Tibial artery (tissue), 4 donors: Measurements from ENCODE around the gene HMX3.
"Not testable (repeated sequence)": the region's sequence is repeated elsewhere in the genome, so short reads cannot be mapped to it uniquely, and the experiment has no call there.

Experiments
- DNase-seq, 2 donors: peaks; one replicate each; pipeline ENCODE4 v3.0.0-alpha.2; 2019
- H3K27ac ChIP-seq, 2 donors: fragments of 200-600 bp; sonication (generic) in 1 of 2; 1 replicate in 1 of 2; 2 replicates in 1 of 2; pipeline ENCODE4 v1.5.1; 2018 to 2019; ENCODE audit warnings: mild to moderate bottlenecking in 1 of 2
- H3K27me3 ChIP-seq, 2 donors: fragments of 200-600 bp; sonication (generic) in 1 of 2; one replicate each; pipeline versions ENCODE4 v1.5.1 to v1.6.0; 2016 to 2019
- H3K36me3 ChIP-seq, 3 donors: fragments of 200-600 bp; sonication (generic) in 2 of 3; one replicate each; pipeline ENCODE4 v1.5.1; 2016 to 2019; ENCODE audit warnings: mild to moderate bottlenecking in 2 of 3
- H3K4me1 ChIP-seq, 4 donors: fragments of 200-600 bp; sonication (generic) in 2 of 4; 1 replicate in 3 of 4; 2 replicates in 1 of 4; pipeline ENCODE4 v1.5.1; 2016 to 2019
- H3K4me3 ChIP-seq, 2 donors: fragments of 200-600 bp; sonication (generic) in 1 of 2; 1 replicate in 1 of 2; 2 replicates in 1 of 2; pipeline ENCODE4 v1.5.1; 2018 to 2019; ENCODE audit warnings: mild to moderate bottlenecking in 2 of 2
- H3K9me3 ChIP-seq, 3 donors: fragments of 200-600 bp; sonication (generic) in 1 of 3; one replicate each; pipeline ENCODE4 v1.5.1; 2016 to 2019
- intact Hi-C: fragments of 100-400 bp; cut with DNase I; formaldehyde crosslinking; loops from one replicate; pipeline ENCODE4 v1.15.0; 2023; ENCODE audit warnings: low total_unique reads
- TF ChIP-seq, protein P1 (sequence below), 2 experiments: fragments of 200-600 bp in 1 of 2; fragments of 450-650 bp in 1 of 2; IDR thresholded peaks; one replicate each; pipeline ENCODE4 v1.5.1; 2017 to 2019; ENCODE audit warnings: antibody characterized with exemption in 2 of 2, mild to moderate bottlenecking in 1 of 2, moderate library complexity in 1 of 2

Gene HMX3

GRCh38 chr10:123164319-123164718 is 28.5 kb downstream of the HMX3 start:
- peaks cover 38 to 88% (median 69%) of the 10 kb centered on the region in 3 donors for H3K36me3 ChIP-seq
- intact Hi-C loops = no loop called here
- H3K4me1 ChIP-seq = no peaks in the 10 kb centered on the region
- H3K9me3 ChIP-seq = no peaks in the 10 kb centered on the region
- DNase-seq = no peak
- no peak overlapping the region for H3K4me3 ChIP-seq
- TF ChIP-seq, protein P1, sequence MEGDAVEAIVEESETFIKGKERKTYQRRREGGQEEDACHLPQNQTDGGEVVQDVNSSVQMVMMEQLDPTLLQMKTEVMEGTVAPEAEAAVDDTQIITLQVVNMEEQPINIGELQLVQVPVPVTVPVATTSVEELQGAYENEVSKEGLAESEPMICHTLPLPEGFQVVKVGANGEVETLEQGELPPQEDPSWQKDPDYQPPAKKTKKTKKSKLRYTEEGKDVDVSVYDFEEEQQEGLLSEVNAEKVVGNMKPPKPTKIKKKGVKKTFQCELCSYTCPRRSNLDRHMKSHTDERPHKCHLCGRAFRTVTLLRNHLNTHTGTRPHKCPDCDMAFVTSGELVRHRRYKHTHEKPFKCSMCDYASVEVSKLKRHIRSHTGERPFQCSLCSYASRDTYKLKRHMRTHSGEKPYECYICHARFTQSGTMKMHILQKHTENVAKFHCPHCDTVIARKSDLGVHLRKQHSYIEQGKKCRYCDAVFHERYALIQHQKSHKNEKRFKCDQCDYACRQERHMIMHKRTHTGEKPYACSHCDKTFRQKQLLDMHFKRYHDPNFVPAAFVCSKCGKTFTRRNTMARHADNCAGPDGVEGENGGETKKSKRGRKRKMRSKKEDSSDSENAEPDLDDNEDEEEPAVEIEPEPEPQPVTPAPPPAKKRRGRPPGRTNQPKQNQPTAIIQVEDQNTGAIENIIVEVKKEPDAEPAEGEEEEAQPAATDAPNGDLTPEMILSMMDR (IDR thresholded peaks at IDR 0.05) = no peak
- H3K27ac ChIP-seq = no peak overlapping the region
- no peaks in the 10 kb centered on the region for H3K27me3 ChIP-seq

GRCh38 chr10:123165445-123166072 is 29.8 kb downstream of the HMX3 start:
- no peak overlapping the region for H3K4me3 ChIP-seq
- intact Hi-C loops = no loop called here
- H3K9me3 ChIP-seq = no peaks in the 10 kb centered on the region
- H3K36me3 ChIP-seq = peaks cover 38 to 84% (median 67%) of the 10 kb centered on the region in 3 donors
- H3K27me3 ChIP-seq = no peaks in the 10 kb centered on the region
- H3K4me1 ChIP-seq = no peaks in the 10 kb centered on the region
- DNase-seq = no peak
- H3K27ac ChIP-seq = no peak overlapping the region
- TF ChIP-seq, protein P1 (IDR thresholded peaks at IDR 0.05) = no peak

GRCh38 chr10:123166618-123167017 is 30.8 kb downstream of the HMX3 start:
- H3K4me3 ChIP-seq = no peak overlapping the region
- no peaks in the 10 kb centered on the region for H3K27me3 ChIP-seq
- H3K36me3 ChIP-seq = peaks cover 38 to 76% (median 57%) of the 10 kb centered on the region in 3 donors
- no peak for DNase-seq
- intact Hi-C loops = no loop called here
- H3K9me3 ChIP-seq = no peaks in the 10 kb centered on the region
- no peaks in the 10 kb centered on the region for H3K4me1 ChIP-seq
- TF ChIP-seq, protein P1 (IDR thresholded peaks at IDR 0.05) = no peak
- H3K27ac ChIP-seq = no peak overlapping the region

DNA sequence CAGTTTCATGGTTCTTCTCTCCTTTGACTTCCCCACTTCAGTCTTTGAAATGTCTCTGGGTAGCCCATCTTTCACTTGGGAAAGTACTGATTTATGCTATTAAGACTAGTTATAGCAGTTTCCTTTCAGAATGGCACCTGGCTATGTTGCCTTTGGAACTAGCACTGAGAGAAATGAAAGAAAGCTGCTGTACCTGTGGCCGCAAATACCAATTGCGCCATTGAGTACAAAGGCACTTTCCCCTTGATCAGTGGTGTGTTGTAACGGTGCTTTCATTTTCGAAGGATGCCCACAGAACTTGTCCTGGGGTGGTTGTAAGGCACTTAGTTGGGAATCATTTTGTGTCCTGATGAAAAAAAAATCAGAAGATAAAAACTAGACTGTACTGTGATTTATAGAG is 35.2 kb downstream of the HMX3 start:
- Histone ChIP-seq H3K4me3 (no peak overlapping the region), H3K9me3 (no peaks in the 10 kb centered on the region), H3K27me3 (no peaks in the 10 kb centered on the region), H3K36me3 (peaks cover 14 to 40% (median 26%) of the 10 kb centered on the region in 3 donors), H3K27ac (no peak overlapping the region), H3K4me1 (no peaks in the 10 kb centered on the region)
- DNase-seq = no peak
- intact Hi-C loops = no loop called here
- TF ChIP-seq, protein P1 (IDR thresholded peaks at IDR 0.05) = no peak

GRCh38 chr10:123171616-123172015 is 35.8 kb downstream of the HMX3 start:
- DNase-seq, intact Hi-C loops, H3K9me3 ChIP-seq, H3K4me1 ChIP-seq, H3K27ac ChIP-seq, H3K27me3 ChIP-seq, H3K4me3 ChIP-seq: not testable (repeated sequence)
- H3K36me3 ChIP-seq = peaks cover 14 to 34% (median 31%) of the 10 kb centered on the region in 3 donors

DNA sequence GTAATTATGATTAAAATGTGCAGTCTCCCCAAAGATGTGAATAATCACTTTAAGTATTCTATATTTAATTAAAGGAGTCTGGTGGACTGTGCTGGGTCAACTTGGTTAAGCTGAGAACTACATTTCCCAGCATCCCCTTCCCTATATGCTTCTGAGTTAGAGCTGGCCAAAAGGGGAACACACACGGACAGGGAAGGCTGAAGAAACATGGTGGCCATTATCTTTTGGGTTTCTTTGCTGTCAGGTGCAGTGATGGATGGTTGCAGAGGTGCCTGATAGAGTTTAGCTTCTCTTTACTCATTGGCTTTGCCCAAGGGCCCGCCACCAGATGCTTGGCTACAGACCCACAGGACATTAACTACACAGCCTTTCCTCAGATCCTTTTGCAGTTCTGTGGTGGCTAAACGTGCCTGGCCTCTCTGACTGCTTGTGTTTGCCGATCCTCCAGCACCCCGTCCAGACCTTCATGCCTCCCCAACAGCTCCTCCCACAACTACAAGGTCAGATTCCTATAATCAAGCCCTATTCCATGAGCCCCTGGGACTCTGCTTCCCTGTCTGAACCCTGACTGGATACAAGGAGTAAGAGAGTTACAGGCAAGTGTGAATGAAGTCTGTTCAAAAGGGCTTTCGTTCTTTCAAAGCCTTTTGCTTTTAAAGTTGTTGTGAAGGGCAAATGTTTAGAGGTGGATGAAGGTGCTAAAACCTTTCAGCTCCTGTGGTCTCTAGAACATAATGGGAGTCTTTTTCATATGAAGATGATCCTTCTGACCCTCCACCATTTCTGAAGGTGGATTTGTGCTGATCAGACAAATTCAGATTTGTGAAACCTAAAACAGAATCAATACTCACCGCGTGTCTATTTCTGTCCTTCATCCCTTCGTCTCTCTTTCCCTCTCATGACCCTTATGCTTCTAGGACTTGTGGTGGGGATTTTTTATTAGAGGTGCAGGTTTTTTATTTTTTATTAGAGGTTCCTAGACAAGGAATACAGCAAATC is 39.9 kb downstream of the HMX3 start:
- TF ChIP-seq, protein P1 (IDR thresholded peaks at IDR 0.05) = no peak
- no peaks in the 10 kb centered on the region for H3K4me1 ChIP-seq

GRCh38 chr10:123178390-123178789 is 42.6 kb downstream of the HMX3 start:
- H3K36me3 ChIP-seq = peaks cover 6 to 21% (median 14%) of the 10 kb centered on the region in 3 donors
- DNase-seq, H3K27ac ChIP-seq, H3K4me1 ChIP-seq, H3K27me3 ChIP-seq, H3K9me3 ChIP-seq, intact Hi-C loops, H3K4me3 ChIP-seq: not testable (repeated sequence)

More for the DNA sequence above, 39.9 kb downstream of the HMX3 start:
- intact Hi-C loops = no loop called here
- Histone ChIP-seq H3K9me3 (no peaks in the 10 kb centered on the region), H3K4me3 (no peak overlapping the region), H3K27me3 (no peaks in the 10 kb centered on the region), H3K27ac (no peak overlapping the region), H3K36me3 (peaks cover 0 to 15% (median 14%) of the 10 kb centered on the region in 3 donors)
- no peak for DNase-seq
